Measurements from ENCODE around the gene VSNL1. TPM values are rescaled to one million over a fixed set of nuclear protein-coding genes. Genes with fewer than 3 reads are reported as not detected.

The VSNL1 gene
- total RNA-seq, result 0.29 and 0.99 TPM in 2 replicates

DNA sequence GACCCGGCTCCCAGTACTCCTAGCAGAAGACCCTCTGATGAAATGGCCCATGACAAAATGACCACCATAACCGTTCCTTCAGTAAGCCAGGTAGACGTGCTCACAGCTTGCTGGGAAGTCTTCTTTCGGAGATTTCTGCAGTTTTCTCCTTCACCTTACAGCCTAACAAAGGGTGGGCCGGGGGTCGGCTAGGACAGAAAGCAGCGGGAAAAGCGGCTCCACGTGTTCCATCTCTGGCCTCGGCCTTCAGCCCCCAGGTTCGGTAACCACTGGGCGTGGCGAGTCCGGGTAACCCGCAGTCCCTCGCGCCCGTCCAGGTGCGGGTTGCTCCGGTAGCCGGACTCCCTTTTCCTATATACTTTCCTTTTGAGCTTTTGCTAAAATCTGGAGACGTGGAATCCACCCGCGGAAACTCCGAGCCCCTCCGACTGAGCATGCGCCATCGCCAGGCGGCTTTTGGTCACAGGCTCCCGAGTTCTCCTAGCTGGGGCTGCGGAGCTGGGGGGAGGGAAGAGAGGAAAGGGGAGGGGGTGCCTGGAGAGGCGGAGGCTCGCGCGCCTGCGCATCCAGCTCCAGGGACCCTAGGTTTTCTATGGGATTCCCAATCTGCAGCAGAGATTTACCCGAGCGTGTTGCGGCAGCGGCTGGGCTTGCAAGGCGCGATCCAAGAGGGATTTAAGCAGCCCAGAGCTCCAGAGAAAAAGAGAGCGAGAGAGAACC is at the start of gene VSNL1:
Gene VSNL1, plus strand, starts transcription at position 604 of the 720 bp plus-strand sequence. CDS start 51,379 bp downstream, outside the sequence.

GRCh38 chr2:17518212-17519154 is 22.0 kb upstream of the VSNL1 start, which contains the start of gene RAD51AP2:
Gene RAD51AP2, minus strand, starts transcription at chr2:17518440. Its CDS starts 25 bp downstream, at chr2:17518415.

Other genes starting within 250 kb of the VSNL1 start
- gene RAD51AP2, start 22.3 kb upstream of the VSNL1 start, total RNA-seq, result not detected in 2 replicates
- gene SMC6, start 213.1 kb downstream of the VSNL1 start, total RNA-seq, result 16.0 and 28.8 TPM in 2 replicates
- gene GEN1, start 213.4 kb downstream of the VSNL1 start, total RNA-seq, result 4.3 and 22.8 TPM in 2 replicates